ENCODE measurements around the gene MYL5. TPM values are rescaled to one million over a fixed set of nuclear protein-coding genes. Genes with fewer than 3 reads are reported as not detected.

Gene MYL5
- polyA plus RNA-seq, 2 of the 4 experiments (the other 2 are of a cell fraction) = 8.0 to 8.3 TPM

DNA sequence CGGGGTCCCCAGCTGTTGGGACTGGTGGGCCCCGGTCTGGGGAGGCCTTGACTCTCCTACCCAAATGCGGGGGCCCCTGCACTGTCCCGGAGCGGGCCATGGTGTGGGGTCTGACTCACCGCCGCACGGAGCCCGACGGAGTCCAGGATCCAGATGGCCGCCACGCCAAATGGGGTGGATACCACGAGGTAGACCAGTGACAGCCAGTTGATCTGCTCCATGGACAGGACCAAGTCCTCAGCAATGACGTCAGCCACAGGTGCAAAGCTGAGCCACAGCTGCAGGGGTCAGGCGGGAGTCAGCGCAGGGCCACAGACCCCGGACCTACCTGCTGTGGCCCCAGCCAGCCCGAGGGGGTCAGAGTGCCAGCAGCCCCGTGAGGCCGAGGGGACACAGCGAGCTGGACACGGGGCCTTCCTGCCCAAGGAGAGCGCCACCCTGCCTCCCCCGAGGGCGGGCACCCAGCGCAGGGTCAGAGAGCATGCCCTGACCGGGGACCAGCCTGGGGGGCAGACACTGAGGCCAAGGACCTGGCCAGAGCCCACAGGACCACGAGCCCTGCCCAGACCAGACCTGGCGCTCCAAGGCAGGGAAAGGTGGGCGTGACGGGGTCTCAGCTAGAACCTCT, 12.2 kb downstream of the MYL5 start:
- FAIRE-seq = no peak
- WGBS (ENCODE audit: missing lambda C conversion rate) = 100% methylated on average over 2 of the region's 31 CpGs
- H3K4me2 ChIP-seq = peak overlapping the region; percentile 74

DNA sequence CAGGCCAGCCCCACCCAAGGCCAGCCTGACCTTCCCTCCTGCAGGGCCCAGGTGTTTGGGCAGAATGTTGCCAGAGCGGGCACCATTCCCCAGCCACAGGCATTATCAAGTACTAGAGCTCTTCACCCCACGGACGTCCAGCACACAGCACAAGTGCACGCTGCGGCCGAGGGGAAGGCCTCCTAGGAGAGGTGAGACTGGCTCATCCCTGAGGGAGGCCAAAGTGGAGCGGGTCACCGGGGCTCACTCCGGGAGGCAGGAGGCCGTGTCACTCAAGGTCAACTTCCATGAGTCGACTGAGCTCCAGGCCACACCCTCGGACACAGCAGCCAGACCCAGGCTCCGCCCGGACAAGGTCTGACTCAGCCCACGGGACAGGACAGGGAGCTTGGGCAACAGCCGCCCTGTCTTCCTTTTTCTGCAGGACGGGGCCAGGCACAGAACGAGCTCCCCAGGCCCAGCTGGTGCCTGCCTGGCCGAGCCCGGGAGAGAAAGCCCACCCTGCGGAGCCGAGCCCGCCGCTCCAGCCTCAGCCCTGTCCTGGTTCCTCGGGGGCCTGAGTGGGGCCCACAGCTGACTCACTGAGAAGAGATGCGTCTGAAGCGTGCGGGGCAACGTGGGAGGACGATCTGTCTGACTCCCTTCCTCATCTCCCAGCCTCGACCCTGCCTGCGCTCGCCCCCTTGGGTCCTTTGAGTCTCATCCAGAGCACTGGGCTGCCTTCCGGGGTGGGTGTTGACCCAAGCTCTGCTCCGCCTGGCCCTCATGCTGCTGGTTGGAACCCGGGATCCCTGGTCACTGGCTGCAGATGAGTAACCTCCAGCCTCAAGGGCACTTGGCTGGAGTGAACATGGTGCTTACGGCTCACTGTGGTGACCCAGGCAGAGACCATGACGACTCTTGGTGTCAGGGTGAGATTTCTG, 13.0 kb downstream of the MYL5 start:
- ChIA-PET CTCF (interaction anchor here (1.2 kb wide), 1 partner anchor 55 kb away, joined by 5 read pairs; no protein-coding TSS in a partner anchor), POLR2A (interaction anchor here (1.0 to 1.3 kb wide), 2 partner anchors 8 to 13 kb away, joined by 4 to 10 read pairs; partner anchors contain the start of genes ATP5ME and MYL5)
- Histone ChIP-seq H3K4me1 (peaks cover 23% of the 10 kb centered on the region), H3K4me3 (peak overlapping the region; percentile 20; the same call in 2 of the 3 replicates), H3K27ac (peak overlapping the region; percentile 76 to 98), H3K9me3 (no peaks in the 10 kb centered on the region), H3K4me2 (peak overlapping the region; percentile 74)
- ATAC-seq = peak; percentile 83 to 90
- WGBS (ENCODE audit: missing lambda C conversion rate) = 4% methylated on average over 11 of the region's 38 CpGs
- TF ChIP-seq POLR2A (IDR thresholded peaks at IDR 0.05; ENCODE audit: low read length) (peak; percentile 52), CBX8 (IDR thresholded peaks at IDR 0.05) (no peak), POLR2AphosphoS2 (conservative IDR thresholded peaks at IDR 0.05; ENCODE audit: low read length) (no peak), HOXB13 (CRISPR knock-in tag; IDR thresholded peaks at IDR 0.05; ENCODE audit: low read depth) (no peak), SMC3 (IDR thresholded peaks at IDR 0.05) (no peak), RAD21 (conservative IDR thresholded peaks at IDR 0.05 in 1 of 2, IDR thresholded peaks at IDR 0.05 in 1 of 2) (no peak), HDAC2 (IDR thresholded peaks at IDR 0.05) (no peak), ZNF302 (CRISPR knock-in tag; IDR thresholded peaks at IDR 0.05) (no peak), ESRRA (IDR thresholded peaks at IDR 0.05; ENCODE audit: borderline replicate concordance, low read length) (peak; percentile 75), EHMT2 (IDR thresholded peaks at IDR 0.05; ENCODE audit: low read depth) (no peak), EHF (CRISPR knock-in tag; IDR thresholded peaks at IDR 0.05) (no peak), JUN (IDR thresholded peaks at IDR 0.05) (peak in 1 of 2 experiments; percentile 46; a peak in 2 of 5 replicates), FOSL2 (IDR thresholded peaks at IDR 0.05) (0 out of 2 replicates have a peak, but pooled peaks have one; percentile 5), FOSL2 (CRISPR knock-in tag; IDR thresholded peaks at IDR 0.05) (peak; percentile 68), CEBPB (IDR thresholded peaks at IDR 0.05) (peak; percentile 7 to 44; a peak in 2 of 4 replicates), KDM5A (IDR thresholded peaks at IDR 0.05) (no peak)
- TF ChIP-seq, protein P1, sequence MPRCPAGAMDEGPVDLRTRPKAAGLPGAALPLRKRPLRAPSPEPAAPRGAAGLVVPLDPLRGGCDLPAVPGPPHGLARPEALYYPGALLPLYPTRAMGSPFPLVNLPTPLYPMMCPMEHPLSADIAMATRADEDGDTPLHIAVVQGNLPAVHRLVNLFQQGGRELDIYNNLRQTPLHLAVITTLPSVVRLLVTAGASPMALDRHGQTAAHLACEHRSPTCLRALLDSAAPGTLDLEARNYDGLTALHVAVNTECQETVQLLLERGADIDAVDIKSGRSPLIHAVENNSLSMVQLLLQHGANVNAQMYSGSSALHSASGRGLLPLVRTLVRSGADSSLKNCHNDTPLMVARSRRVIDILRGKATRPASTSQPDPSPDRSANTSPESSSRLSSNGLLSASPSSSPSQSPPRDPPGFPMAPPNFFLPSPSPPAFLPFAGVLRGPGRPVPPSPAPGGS (IDR thresholded peaks at IDR 0.05) = no peak
- TF ChIP-seq, protein P2, sequence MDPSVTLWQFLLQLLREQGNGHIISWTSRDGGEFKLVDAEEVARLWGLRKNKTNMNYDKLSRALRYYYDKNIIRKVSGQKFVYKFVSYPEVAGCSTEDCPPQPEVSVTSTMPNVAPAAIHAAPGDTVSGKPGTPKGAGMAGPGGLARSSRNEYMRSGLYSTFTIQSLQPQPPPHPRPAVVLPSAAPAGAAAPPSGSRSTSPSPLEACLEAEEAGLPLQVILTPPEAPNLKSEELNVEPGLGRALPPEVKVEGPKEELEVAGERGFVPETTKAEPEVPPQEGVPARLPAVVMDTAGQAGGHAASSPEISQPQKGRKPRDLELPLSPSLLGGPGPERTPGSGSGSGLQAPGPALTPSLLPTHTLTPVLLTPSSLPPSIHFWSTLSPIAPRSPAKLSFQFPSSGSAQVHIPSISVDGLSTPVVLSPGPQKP (IDR thresholded peaks at IDR 0.05; ENCODE audit: low read depth, low read length) = no peak
- TF ChIP-seq, protein P3, sequence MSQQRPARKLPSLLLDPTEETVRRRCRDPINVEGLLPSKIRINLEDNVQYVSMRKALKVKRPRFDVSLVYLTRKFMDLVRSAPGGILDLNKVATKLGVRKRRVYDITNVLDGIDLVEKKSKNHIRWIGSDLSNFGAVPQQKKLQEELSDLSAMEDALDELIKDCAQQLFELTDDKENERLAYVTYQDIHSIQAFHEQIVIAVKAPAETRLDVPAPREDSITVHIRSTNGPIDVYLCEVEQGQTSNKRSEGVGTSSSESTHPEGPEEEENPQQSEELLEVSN (IDR thresholded peaks at IDR 0.05; ENCODE audit: borderline replicate concordance, low read depth) = 0 out of 2 replicates have a peak, but pooled peaks have one; percentile 15
- TF ChIP-seq, protein P4, sequence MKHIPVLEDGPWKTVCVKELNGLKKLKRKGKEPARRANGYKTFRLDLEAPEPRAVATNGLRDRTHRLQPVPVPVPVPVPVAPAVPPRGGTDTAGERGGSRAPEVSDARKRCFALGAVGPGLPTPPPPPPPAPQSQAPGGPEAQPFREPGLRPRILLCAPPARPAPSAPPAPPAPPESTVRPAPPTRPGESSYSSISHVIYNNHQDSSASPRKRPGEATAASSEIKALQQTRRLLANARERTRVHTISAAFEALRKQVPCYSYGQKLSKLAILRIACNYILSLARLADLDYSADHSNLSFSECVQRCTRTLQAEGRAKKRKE (CRISPR knock-in tag; IDR thresholded peaks at IDR 0.05; ENCODE audit: low read depth) = no peak
- TF ChIP-seq, protein P5, sequence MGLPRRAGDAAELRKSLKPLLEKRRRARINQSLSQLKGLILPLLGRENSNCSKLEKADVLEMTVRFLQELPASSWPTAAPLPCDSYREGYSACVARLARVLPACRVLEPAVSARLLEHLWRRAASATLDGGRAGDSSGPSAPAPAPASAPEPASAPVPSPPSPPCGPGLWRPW (IDR thresholded peaks at IDR 0.05) = no peak
- TF ChIP-seq, protein P6, sequence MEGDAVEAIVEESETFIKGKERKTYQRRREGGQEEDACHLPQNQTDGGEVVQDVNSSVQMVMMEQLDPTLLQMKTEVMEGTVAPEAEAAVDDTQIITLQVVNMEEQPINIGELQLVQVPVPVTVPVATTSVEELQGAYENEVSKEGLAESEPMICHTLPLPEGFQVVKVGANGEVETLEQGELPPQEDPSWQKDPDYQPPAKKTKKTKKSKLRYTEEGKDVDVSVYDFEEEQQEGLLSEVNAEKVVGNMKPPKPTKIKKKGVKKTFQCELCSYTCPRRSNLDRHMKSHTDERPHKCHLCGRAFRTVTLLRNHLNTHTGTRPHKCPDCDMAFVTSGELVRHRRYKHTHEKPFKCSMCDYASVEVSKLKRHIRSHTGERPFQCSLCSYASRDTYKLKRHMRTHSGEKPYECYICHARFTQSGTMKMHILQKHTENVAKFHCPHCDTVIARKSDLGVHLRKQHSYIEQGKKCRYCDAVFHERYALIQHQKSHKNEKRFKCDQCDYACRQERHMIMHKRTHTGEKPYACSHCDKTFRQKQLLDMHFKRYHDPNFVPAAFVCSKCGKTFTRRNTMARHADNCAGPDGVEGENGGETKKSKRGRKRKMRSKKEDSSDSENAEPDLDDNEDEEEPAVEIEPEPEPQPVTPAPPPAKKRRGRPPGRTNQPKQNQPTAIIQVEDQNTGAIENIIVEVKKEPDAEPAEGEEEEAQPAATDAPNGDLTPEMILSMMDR (IDR thresholded peaks at IDR 0.05) = no peak
- FAIRE-seq = no peak
- peak; percentile 87 to 91 for DNase-seq (ENCODE audit: low read depth in 1 of 2, low spot score in 1 of 2)

More for the DNA sequence above, 12.2 kb downstream of the MYL5 start:
- ATAC-seq (peak in 1 of 2 experiments; percentile 3; a peak in 4 of 6 replicates), DNase-seq (ENCODE audit: low read depth in 1 of 2, low spot score in 1 of 2) (no peak)
- H3K4me3 ChIP-seq = no peak overlapping the region
- no peaks in the 10 kb centered on the region for H3K9me3 ChIP-seq
- no peak for TF ChIP-seq ZFP36 (IDR thresholded peaks at IDR 0.05; ENCODE audit: borderline replicate concordance, partially characterized antibody)
- TF ChIP-seq CBX2 (IDR thresholded peaks at IDR 0.05; ENCODE audit: borderline replicate concordance, low read depth) = no peak
- no peak for TF ChIP-seq RFX5 (IDR thresholded peaks at IDR 0.05)
- ChIA-PET CTCF (no interaction called here), POLR2A (interaction anchor here (1.0 to 1.3 kb wide), 2 partner anchors 8 to 12 kb away, joined by 4 to 10 read pairs; partner anchors contain the start of genes ATP5ME and MYL5)
- peaks cover 27% of the 10 kb centered on the region for H3K4me1 ChIP-seq
- peak overlapping the region; percentile 76 to 98 for H3K27ac ChIP-seq
